ENCODE results near the gene PXK. TPM values are rescaled to one million over a fixed set of nuclear protein-coding genes. Genes with fewer than 3 reads are reported as not detected.

Gene PXK
- total RNA-seq, 1 donor from 2014 or later: 14.3 TPM

DNA sequence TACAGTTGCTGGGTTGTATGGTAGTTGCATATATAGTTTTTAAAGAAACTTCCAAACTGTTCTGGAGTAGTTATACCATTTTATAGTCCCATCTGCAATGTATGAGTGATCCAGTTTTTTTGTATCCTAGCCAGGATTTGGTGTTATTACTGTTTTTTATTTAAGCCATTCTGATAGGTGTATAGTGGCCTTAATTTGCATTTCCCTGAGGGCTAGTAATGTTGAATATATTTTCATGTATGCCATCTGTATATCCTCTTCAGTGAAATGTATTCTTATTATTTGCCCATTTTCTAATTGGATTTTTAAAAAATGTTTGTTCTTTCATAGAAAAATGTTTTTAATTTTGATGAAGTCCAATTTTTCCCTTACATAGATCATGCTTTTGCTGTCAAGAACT lies 29.2 kb downstream of the PXK start:
- no peaks in the 10 kb centered on the region for H3K9me3 Mint-ChIP-seq
- Histone ChIP-seq H3F3A (ENCODE audit: low read depth) (no peaks in the 10 kb centered on the region), H3K4me1 (no peaks in the 10 kb centered on the region), H3K9ac (no peak overlapping the region), H3K9me3 (ENCODE audit: low read depth) (no peaks in the 10 kb centered on the region), H3K79me2 (ENCODE audit: low read depth) (no peaks in the 10 kb centered on the region), H3K4me2 (no peak overlapping the region), H3K27ac (no peak overlapping the region), H4K20me1 (ENCODE audit: low read depth) (no peaks in the 10 kb centered on the region), H3K27me3 (no peaks in the 10 kb centered on the region), H2AFZ (replicated peaks) (no peak overlapping the region), H3K36me3 (no peaks in the 10 kb centered on the region), H3K4me3 (no peak overlapping the region)
- peaks cover 4% of the 10 kb centered on the region for H3K27me3 Mint-ChIP-seq (ENCODE audit: insufficient read depth, low read depth)
- no peak for DNase-seq (ENCODE audit: low spot score)
- H3K4me1 Mint-ChIP-seq: no peaks in the 10 kb centered on the region
- H3K4me3 Mint-ChIP-seq: no peak overlapping the region
- no peak overlapping the region for H3K27ac Mint-ChIP-seq
- TF ChIP-seq, protein P1, sequence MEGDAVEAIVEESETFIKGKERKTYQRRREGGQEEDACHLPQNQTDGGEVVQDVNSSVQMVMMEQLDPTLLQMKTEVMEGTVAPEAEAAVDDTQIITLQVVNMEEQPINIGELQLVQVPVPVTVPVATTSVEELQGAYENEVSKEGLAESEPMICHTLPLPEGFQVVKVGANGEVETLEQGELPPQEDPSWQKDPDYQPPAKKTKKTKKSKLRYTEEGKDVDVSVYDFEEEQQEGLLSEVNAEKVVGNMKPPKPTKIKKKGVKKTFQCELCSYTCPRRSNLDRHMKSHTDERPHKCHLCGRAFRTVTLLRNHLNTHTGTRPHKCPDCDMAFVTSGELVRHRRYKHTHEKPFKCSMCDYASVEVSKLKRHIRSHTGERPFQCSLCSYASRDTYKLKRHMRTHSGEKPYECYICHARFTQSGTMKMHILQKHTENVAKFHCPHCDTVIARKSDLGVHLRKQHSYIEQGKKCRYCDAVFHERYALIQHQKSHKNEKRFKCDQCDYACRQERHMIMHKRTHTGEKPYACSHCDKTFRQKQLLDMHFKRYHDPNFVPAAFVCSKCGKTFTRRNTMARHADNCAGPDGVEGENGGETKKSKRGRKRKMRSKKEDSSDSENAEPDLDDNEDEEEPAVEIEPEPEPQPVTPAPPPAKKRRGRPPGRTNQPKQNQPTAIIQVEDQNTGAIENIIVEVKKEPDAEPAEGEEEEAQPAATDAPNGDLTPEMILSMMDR (IDR thresholded peaks at IDR 0.05): no peak
- TF ChIP-seq EZH2phosphoT487 (IDR thresholded peaks at IDR 0.05): no peak
- no peak for TF ChIP-seq EZH2 (IDR thresholded peaks at IDR 0.05)
- H3K36me3 Mint-ChIP-seq: no peaks in the 10 kb centered on the region

DNA sequence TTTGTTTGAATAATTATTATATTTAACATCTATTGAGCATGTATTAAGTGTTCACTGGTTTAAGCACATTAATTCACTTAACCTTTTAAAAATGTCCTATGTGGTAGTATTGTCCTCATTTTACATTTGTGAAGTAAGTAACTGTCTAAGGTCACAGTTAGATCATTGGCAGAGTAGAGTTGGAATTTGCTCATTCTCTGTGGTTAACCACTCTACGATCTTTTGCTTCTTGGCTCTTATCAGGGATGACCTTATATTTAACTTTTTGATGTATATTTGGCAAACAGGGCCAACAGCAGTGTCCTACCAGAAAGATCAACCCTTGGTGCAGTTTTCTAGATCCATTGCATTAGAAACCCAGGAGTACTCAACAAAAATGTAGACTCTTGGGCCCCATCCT lies 34.0 kb downstream of the PXK start:
- peaks cover 2% of the 10 kb centered on the region for H3K36me3 Mint-ChIP-seq
- H3K9me3 ChIP-seq (ENCODE audit: low read depth): no peaks in the 10 kb centered on the region
- H3K4me3 Mint-ChIP-seq: no peak overlapping the region
- H2AFZ ChIP-seq (replicated peaks): no peak overlapping the region
- H3K27ac Mint-ChIP-seq: no peak overlapping the region
- H3K27me3 ChIP-seq: no peaks in the 10 kb centered on the region
- H3K36me3 ChIP-seq: no peaks in the 10 kb centered on the region
- no peaks in the 10 kb centered on the region for H3K4me1 ChIP-seq
- no peak overlapping the region for H3K4me2 ChIP-seq
- no peak for DNase-seq (ENCODE audit: low spot score)
- no peaks in the 10 kb centered on the region for H3K79me2 ChIP-seq (ENCODE audit: low read depth)
- H3K9me3 Mint-ChIP-seq: no peaks in the 10 kb centered on the region
- no peak for TF ChIP-seq EZH2phosphoT487 (IDR thresholded peaks at IDR 0.05)
- TF ChIP-seq EZH2 (IDR thresholded peaks at IDR 0.05): no peak
- TF ChIP-seq, protein P1 (IDR thresholded peaks at IDR 0.05): no peak
- no peaks in the 10 kb centered on the region for H4K20me1 ChIP-seq (ENCODE audit: low read depth)
- no peaks in the 10 kb centered on the region for H3F3A ChIP-seq (ENCODE audit: low read depth)
- H3K4me3 ChIP-seq: no peak overlapping the region
- H3K4me1 Mint-ChIP-seq: no peaks in the 10 kb centered on the region
- no peak overlapping the region for H3K27ac ChIP-seq
- H3K9ac ChIP-seq: no peak overlapping the region
- H3K27me3 Mint-ChIP-seq (ENCODE audit: insufficient read depth, low read depth): peaks cover 6% of the 10 kb centered on the region

DNA sequence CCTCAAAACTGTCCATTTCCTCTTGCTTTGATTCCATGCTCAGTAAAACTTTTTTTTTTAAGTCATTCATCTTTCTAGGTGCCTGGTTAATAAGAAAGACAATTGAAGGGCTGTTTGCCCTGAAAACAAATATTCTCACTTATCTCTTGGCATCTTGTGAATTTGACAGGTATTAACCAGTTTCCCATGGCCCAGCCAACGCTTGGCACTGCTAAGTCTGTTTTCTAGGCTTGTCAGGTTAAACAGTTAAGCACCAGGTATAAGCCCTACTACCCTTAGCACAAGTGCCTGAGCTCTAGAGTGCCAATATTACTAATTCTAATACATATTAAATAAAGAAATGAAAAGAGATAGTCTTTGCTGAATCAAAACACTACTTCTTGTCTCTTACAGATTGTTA lies 36.3 kb downstream of the PXK start:
- Histone ChIP-seq H3K4me2 (no peak overlapping the region), H3K9ac (no peak overlapping the region), H3K4me1 (no peaks in the 10 kb centered on the region), H3K36me3 (no peaks in the 10 kb centered on the region), H4K20me1 (ENCODE audit: low read depth) (no peaks in the 10 kb centered on the region), H3K27me3 (no peaks in the 10 kb centered on the region), H3K9me3 (ENCODE audit: low read depth) (no peaks in the 10 kb centered on the region), H3K79me2 (ENCODE audit: low read depth) (no peaks in the 10 kb centered on the region), H3K4me3 (no peak overlapping the region), H3F3A (ENCODE audit: low read depth) (no peaks in the 10 kb centered on the region), H3K27ac (no peak overlapping the region), H2AFZ (replicated peaks) (no peak overlapping the region)
- no peak overlapping the region for H3K4me3 Mint-ChIP-seq
- H3K9me3 Mint-ChIP-seq: peaks cover 2% of the 10 kb centered on the region
- H3K4me1 Mint-ChIP-seq: no peaks in the 10 kb centered on the region
- H3K27ac Mint-ChIP-seq: no peak overlapping the region
- peaks cover 6% of the 10 kb centered on the region for H3K27me3 Mint-ChIP-seq (ENCODE audit: insufficient read depth, low read depth)
- no peak for DNase-seq (ENCODE audit: low spot score)
- H3K36me3 Mint-ChIP-seq: peaks cover 4% of the 10 kb centered on the region
- TF ChIP-seq, protein P1 (IDR thresholded peaks at IDR 0.05): no peak
- TF ChIP-seq EZH2 (IDR thresholded peaks at IDR 0.05): no peak
- TF ChIP-seq EZH2phosphoT487 (IDR thresholded peaks at IDR 0.05): no peak
